T-helper 17 cell (primary cell): Measurements from ENCODE around the gene KDM5B. TPM values are rescaled to one million over a fixed set of nuclear protein-coding genes. Genes with fewer than 3 reads are reported as not detected.
A peak's percentile ranks its signal among the peaks of the same experiment; 100 is the strongest.
"Not testable (repeated sequence)": the region's sequence is repeated elsewhere in the genome, so short reads cannot be mapped to it uniquely, and the experiment has no call there.

ENCODE experiments used
- ATAC-seq: fragments of 150-1000 bp; cut with Tn5 transposase; 2 replicates; pipeline ENCODE4 v1.10.0; 2021; ENCODE audit warnings: mild to moderate bottlenecking, moderate library complexity
- DNase-seq, 3 donors: peaks; one replicate each; pipeline versions ENCODE4 v3.0.0 to v3.0.0-alpha.2; 2020 to 2021
- H3K9me3 ChIP-seq: one replicate; pipeline ENCODE4 v1.7.0; 2013; ENCODE audit warnings: low read length, mild to moderate bottlenecking; ENCODE audit not compliant: control insufficient read depth, poor library complexity, severe bottlenecking
- H3K27ac Mint-ChIP-seq: one replicate; pipeline ENCODE4 v1.8.0; 2022; ENCODE audit warnings: mild to moderate bottlenecking, moderate library complexity, mixed read lengths
- H3K27me3 Mint-ChIP-seq: one replicate; pipeline ENCODE4 v1.8.0; 2022; ENCODE audit warnings: mixed read lengths
- H3K36me3 Mint-ChIP-seq: one replicate; pipeline ENCODE4 v1.8.0; 2022; ENCODE audit warnings: low read depth, mixed read lengths
- H3K4me1 Mint-ChIP-seq: one replicate; pipeline ENCODE4 v1.8.0; 2022; ENCODE audit warnings: mild to moderate bottlenecking, mixed read lengths
- H3K4me3 Mint-ChIP-seq: one replicate; pipeline ENCODE4 v1.8.0; 2022; ENCODE audit warnings: mild to moderate bottlenecking, moderate library complexity, mixed read lengths
- total RNA-seq, 4 donors: library from RNA in 2 of 4; stranded (reverse) in 2 of 4; gene quantifications; one replicate each; pipeline ENCODE4 v1.2.3 and lab custom pipeline; 2022 to 2026

Gene KDM5B
- total RNA-seq, 2 donors from 2014 or later = 64.2 to 76.2 TPM

- Mint-ChIP-seq H3K27me3 (no peaks in the 10 kb centered on the region), H3K27ac (no peak overlapping the region), H3K36me3 (peaks cover 6% of the 10 kb centered on the region), H3K4me3 (no peak overlapping the region), H3K4me1 (no peaks in the 10 kb centered on the region)
- ATAC-seq (no peak), DNase-seq (no peak)
- no peaks in the 10 kb centered on the region for H3K9me3 ChIP-seq
These were observed 58.2 kb downstream of the KDM5B start for GRCh38 chr1:202750024-202750423.

- H3K4me1 Mint-ChIP-seq = peaks cover 3% of the 10 kb centered on the region
- no peak overlapping the region for H3K27ac Mint-ChIP-seq
- peaks cover 12% of the 10 kb centered on the region for H3K36me3 Mint-ChIP-seq
- ATAC-seq (no peak), DNase-seq (no peak)
- H3K27me3 Mint-ChIP-seq = no peaks in the 10 kb centered on the region
- H3K4me3 Mint-ChIP-seq = no peak overlapping the region
- no peaks in the 10 kb centered on the region for H3K9me3 ChIP-seq
These were observed 62.8 kb downstream of the KDM5B start for GRCh38 chr1:202745323-202745888.

- H3K4me1 Mint-ChIP-seq, DNase-seq, H3K27ac Mint-ChIP-seq, ATAC-seq, H3K4me3 Mint-ChIP-seq, H3K27me3 Mint-ChIP-seq, H3K9me3 ChIP-seq: not testable (repeated sequence)
- H3K36me3 Mint-ChIP-seq = peaks cover 12% of the 10 kb centered on the region
These were observed 63.5 kb downstream of the KDM5B start for GRCh38 chr1:202744770-202745169.

- Mint-ChIP-seq H3K36me3 (peaks cover 12% of the 10 kb centered on the region), H3K27ac (no peak overlapping the region)
These were observed 65.7 kb downstream of the KDM5B start for GRCh38 chr1:202742496-202742895.

GRCh38 chr1:202733251-202733650, 75.0 kb downstream of the KDM5B start:
- ATAC-seq (no peak), DNase-seq (no peak)
- H3K9me3 ChIP-seq = no peaks in the 10 kb centered on the region
- no peaks in the 10 kb centered on the region for H3K27me3 Mint-ChIP-seq
- peaks cover 2% of the 10 kb centered on the region for H3K4me1 Mint-ChIP-seq
- H3K36me3 Mint-ChIP-seq = peaks cover 8% of the 10 kb centered on the region
- no peak overlapping the region for H3K4me3 Mint-ChIP-seq
- no peak overlapping the region for H3K27ac Mint-ChIP-seq

More at GRCh38 chr1:202742496-202742895, 65.7 kb downstream of the KDM5B start:
- no peaks in the 10 kb centered on the region for H3K9me3 ChIP-seq
- no peak overlapping the region for H3K4me3 Mint-ChIP-seq
- no peak for ATAC-seq
- DNase-seq = no peak
- peaks cover 4% of the 10 kb centered on the region for H3K4me1 Mint-ChIP-seq
- no peaks in the 10 kb centered on the region for H3K27me3 Mint-ChIP-seq

GRCh38 chr1:202728951-202729350, 79.3 kb downstream of the KDM5B start:
- no peaks in the 10 kb centered on the region for H3K27me3 Mint-ChIP-seq
- ATAC-seq = no peak
- H3K4me1 Mint-ChIP-seq = no peaks in the 10 kb centered on the region
- H3K27ac Mint-ChIP-seq = no peak overlapping the region
- H3K4me3 Mint-ChIP-seq = no peak overlapping the region
- no peaks in the 10 kb centered on the region for H3K9me3 ChIP-seq
- peaks cover 8% of the 10 kb centered on the region for H3K36me3 Mint-ChIP-seq
- DNase-seq = no peak

GRCh38 chr1:202725526-202725925, 82.7 kb downstream of the KDM5B start:
- Mint-ChIP-seq H3K4me3 (no peak overlapping the region), H3K27ac (peak overlapping the region; percentile 27), H3K4me1 (peaks cover 2% of the 10 kb centered on the region), H3K27me3 (no peaks in the 10 kb centered on the region), H3K36me3 (peaks cover 7% of the 10 kb centered on the region)
- ATAC-seq (no peak), DNase-seq (no peak)
- H3K9me3 ChIP-seq = no peaks in the 10 kb centered on the region

GRCh38 chr1:202723708-202724107, 84.5 kb downstream of the KDM5B start:
- peaks cover 5% of the 10 kb centered on the region for H3K36me3 Mint-ChIP-seq
- H3K27ac Mint-ChIP-seq = peak overlapping the region; percentile 72
- ATAC-seq = no peak
- no peaks in the 10 kb centered on the region for H3K27me3 Mint-ChIP-seq
- H3K4me1 Mint-ChIP-seq = peaks cover 4% of the 10 kb centered on the region
- no peak for DNase-seq
- H3K4me3 Mint-ChIP-seq = peak overlapping the region; percentile 15
- no peaks in the 10 kb centered on the region for H3K9me3 ChIP-seq

- H3K9me3 ChIP-seq, ATAC-seq, DNase-seq, H3K4me3 Mint-ChIP-seq, H3K27ac Mint-ChIP-seq, H3K4me1 Mint-ChIP-seq, H3K27me3 Mint-ChIP-seq, H3K36me3 Mint-ChIP-seq: not testable (repeated sequence)
These were observed 85.2 kb downstream of the KDM5B start for GRCh38 chr1:202723046-202723445.

GRCh38 chr1:202716654-202717053, 91.6 kb downstream of the KDM5B start:
- Mint-ChIP-seq H3K4me1 (peaks cover 2% of the 10 kb centered on the region), H3K36me3 (no peaks in the 10 kb centered on the region)

GRCh38 chr1:202714202-202714601, 94.0 kb downstream of the KDM5B start:
- peaks cover 47% of the 10 kb centered on the region for H3K27me3 Mint-ChIP-seq
- not testable (repeated sequence) for H3K4me1 Mint-ChIP-seq, H3K4me3 Mint-ChIP-seq, H3K36me3 Mint-ChIP-seq, DNase-seq, H3K27ac Mint-ChIP-seq, ATAC-seq, H3K9me3 ChIP-seq

More at GRCh38 chr1:202716654-202717053, 91.6 kb downstream of the KDM5B start:
- DNase-seq = no peak
- H3K4me3 Mint-ChIP-seq = no peak overlapping the region
- H3K9me3 ChIP-seq = no peaks in the 10 kb centered on the region
- H3K27me3 Mint-ChIP-seq = peaks cover 29% of the 10 kb centered on the region
- H3K27ac Mint-ChIP-seq = no peak overlapping the region
- ATAC-seq = no peak

GRCh38 chr1:202713110-202713509, 95.1 kb downstream of the KDM5B start:
- H3K27ac Mint-ChIP-seq = no peak overlapping the region
- peaks cover 56% of the 10 kb centered on the region for H3K27me3 Mint-ChIP-seq
- no peak overlapping the region for H3K4me3 Mint-ChIP-seq
- ATAC-seq (no peak), DNase-seq (no peak)
- peaks cover 6% of the 10 kb centered on the region for H3K36me3 Mint-ChIP-seq
- H3K9me3 ChIP-seq = no peaks in the 10 kb centered on the region
- H3K4me1 Mint-ChIP-seq = no peaks in the 10 kb centered on the region

GRCh38 chr1:202711949-202712635, 96.1 kb downstream of the KDM5B start:
- peaks cover 59% of the 10 kb centered on the region for H3K27me3 Mint-ChIP-seq
- no peak for DNase-seq
- H3K27ac Mint-ChIP-seq = no peak overlapping the region
- H3K36me3 Mint-ChIP-seq = peaks cover 6% of the 10 kb centered on the region
- no peaks in the 10 kb centered on the region for H3K9me3 ChIP-seq
- ATAC-seq = no peak
- H3K4me1 Mint-ChIP-seq = no peaks in the 10 kb centered on the region
- no peak overlapping the region for H3K4me3 Mint-ChIP-seq
